ENCODE measurements around the gene MYOC. TPM values are rescaled to one million over a fixed set of nuclear protein-coding genes. Genes with fewer than 3 reads are reported as not detected.
"Not testable (repeated sequence)": the region's sequence is repeated elsewhere in the genome, so short reads cannot be mapped to it uniquely, and the experiment has no call there.

MYOC gene
- total RNA-seq, 1 experiment from 2014 or later = not detected

- DNase-seq (ENCODE audit: low spot score) = no peak
These were observed 46.0 kb downstream of the MYOC start for GRCh38 chr1:171606402-171606941.

- DNase-seq (ENCODE audit: low spot score) = not testable (repeated sequence)
These were observed 49.4 kb downstream of the MYOC start for GRCh38 chr1:171603042-171603441.

GRCh38 chr1:171600862-171601261 is 51.6 kb downstream of the MYOC start:
- DNase-seq (ENCODE audit: low spot score) = no peak

- DNase-seq (ENCODE audit: low spot score) = not testable (repeated sequence)
These were observed 52.2 kb downstream of the MYOC start for GRCh38 chr1:171600310-171600709.

- DNase-seq (ENCODE audit: low spot score) = no peak
These were observed 55.3 kb downstream of the MYOC start for GRCh38 chr1:171597203-171597602.

- DNase-seq (ENCODE audit: low spot score) = no peak
These were observed 55.8 kb downstream of the MYOC start for GRCh38 chr1:171596705-171597104.

GRCh38 chr1:171596119-171596518 is 56.4 kb downstream of the MYOC start:
- DNase-seq (ENCODE audit: low spot score) = no peak

GRCh38 chr1:171595324-171595723 is 57.2 kb downstream of the MYOC start:
- DNase-seq (ENCODE audit: low spot score) = no peak

GRCh38 chr1:171590022-171590421 is 62.5 kb downstream of the MYOC start:
- DNase-seq (ENCODE audit: low spot score) = no peak

GRCh38 chr1:171588230-171588629 is 64.3 kb downstream of the MYOC start:
- DNase-seq (ENCODE audit: low spot score) = no peak

- no peak for DNase-seq (ENCODE audit: low spot score)
These were observed 66.8 kb downstream of the MYOC start for GRCh38 chr1:171585715-171586114.

Other genes with a start within 250 kb of the MYOC start
- gene PRRC2C, start 167.2 kb downstream of the MYOC start, total RNA-seq (2014; rRNA removed; shearing (Covaris generic)) = 32.5 and 37.8 TPM in 2 replicates
- not detected in 2 replicates for gene MYOCOS, start 30.4 kb downstream of the MYOC start, total RNA-seq (2014; rRNA removed; shearing (Covaris generic))
- 7.4 and 9.5 TPM in 2 replicates for gene VAMP4, start 89.4 kb upstream of the MYOC start, total RNA-seq (2014; rRNA removed; shearing (Covaris generic))
- 22.2 and 24.0 TPM in 2 replicates for gene METTL13, start 129.0 kb upstream of the MYOC start, total RNA-seq (2014; rRNA removed; shearing (Covaris generic))
- gene DNM3, start 188.8 kb upstream of the MYOC start, total RNA-seq (2014; rRNA removed; shearing (Covaris generic)) = 0.99 and 1.3 TPM in 2 replicates

All from H4 (cell line).